Measurements from ENCODE around the gene HBE1. TPM values are rescaled to one million over a fixed set of nuclear protein-coding genes. Genes with fewer than 3 reads are reported as not detected.

Gene HBE1
- total and polyA plus RNA-seq, 4 donors, result 2.1 to 14.6 TPM; not detected in 2

- 70 to 75% methylated on average over 7 of the region's 7 CpGs for WGBS, 2 donors
- DNase-seq (no peak), ATAC-seq (ENCODE audit: insufficient read depth, low FRiP score) (no peak)
- no peak overlapping the region for H3K9ac ChIP-seq (ENCODE audit: insufficient read depth in 1 of 2, low read length in 2 of 2)
- no peak for TF ChIP-seq CTCF (IDR thresholded peaks at IDR 0.05; ENCODE audit: control extremely low read depth, extremely low read depth)
- peaks cover 0 to 4% (median 0%) of the 10 kb centered on the region in 3 donors for H3K27me3 ChIP-seq (ENCODE audit: control insufficient read depth in 3 of 3, insufficient read depth in 3 of 3, low read length in 2 of 3)
- H3K27ac ChIP-seq (ENCODE audit: low read depth in 1 of 2, low read length in 1 of 2), result no peak overlapping the region
- H3K4me3 ChIP-seq, result no peak overlapping the region
- no peaks in the 10 kb centered on the region for H3K36me3 ChIP-seq (ENCODE audit: control insufficient read depth in 4 of 4, insufficient read depth in 4 of 4, low read length in 4 of 4)
- no peaks in the 10 kb centered on the region for H3K4me1 ChIP-seq (ENCODE audit: control insufficient read depth in 5 of 5, insufficient read depth in 5 of 5, low read length in 5 of 5)
- H3K9me3 ChIP-seq (ENCODE audit: control insufficient read depth in 4 of 4, insufficient read depth in 3 of 4, low read length in 3 of 4), result no peaks in the 10 kb centered on the region
Measured at GRCh38 chr11:5242933-5243815, 26.6 kb downstream of the HBE1 start.

GRCh38 chr11:5242208-5242607 is 27.5 kb downstream of the HBE1 start:
- Histone ChIP-seq H3K9me3 (ENCODE audit: control insufficient read depth in 4 of 4, insufficient read depth in 3 of 4, low read length in 3 of 4) (no peaks in the 10 kb centered on the region), H3K4me3 (no peak overlapping the region), H3K4me1 (ENCODE audit: control insufficient read depth in 5 of 5, insufficient read depth in 5 of 5, low read length in 5 of 5) (no peaks in the 10 kb centered on the region), H3K9ac (ENCODE audit: insufficient read depth in 1 of 2, low read length in 2 of 2) (no peak overlapping the region), H3K36me3 (ENCODE audit: control insufficient read depth in 4 of 4, insufficient read depth in 4 of 4, low read length in 4 of 4) (no peaks in the 10 kb centered on the region), H3K27ac (ENCODE audit: low read depth in 1 of 2, low read length in 1 of 2) (no peak overlapping the region), H3K27me3 (ENCODE audit: control insufficient read depth in 3 of 3, insufficient read depth in 3 of 3, low read length in 2 of 3) (peaks cover 0 to 4% (median 0%) of the 10 kb centered on the region in 3 donors)
- ATAC-seq (ENCODE audit: insufficient read depth, low FRiP score) (no peak), DNase-seq (no peak)
- 68 to 80% methylated on average over 2 of the region's 2 CpGs for WGBS, 2 donors
- TF ChIP-seq CTCF (IDR thresholded peaks at IDR 0.05; ENCODE audit: control extremely low read depth, extremely low read depth), result no peak

DNA sequence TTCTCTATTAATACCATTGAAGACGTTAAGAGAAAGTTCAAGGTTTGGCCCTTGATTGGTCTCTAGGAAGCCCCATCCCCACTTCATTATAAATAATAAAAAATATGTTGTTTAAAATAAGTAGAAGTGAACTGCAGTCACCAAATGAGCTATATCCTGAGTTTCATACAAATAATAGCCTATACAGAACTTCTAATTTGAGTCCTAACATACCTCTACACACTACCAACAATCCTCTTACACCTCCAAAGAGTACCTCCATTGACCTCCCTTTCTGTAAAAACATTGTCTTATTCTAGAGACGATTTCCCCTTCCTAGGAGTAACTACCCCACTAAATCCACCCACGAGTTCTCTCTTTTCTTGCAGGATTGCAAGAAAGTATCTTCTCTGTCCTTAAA is 28.3 kb downstream of the HBE1 start:
- no peak for TF ChIP-seq CTCF (IDR thresholded peaks at IDR 0.05; ENCODE audit: control extremely low read depth, extremely low read depth)
- Histone ChIP-seq H3K9ac (ENCODE audit: insufficient read depth in 1 of 2, low read length in 2 of 2) (no peak overlapping the region), H3K4me1 (ENCODE audit: control insufficient read depth in 5 of 5, insufficient read depth in 5 of 5, low read length in 5 of 5) (no peaks in the 10 kb centered on the region), H3K9me3 (ENCODE audit: control insufficient read depth in 4 of 4, insufficient read depth in 3 of 4, low read length in 3 of 4) (no peaks in the 10 kb centered on the region), H3K27ac (ENCODE audit: low read depth in 1 of 2, low read length in 1 of 2) (no peak overlapping the region), H3K27me3 (ENCODE audit: control insufficient read depth in 3 of 3, insufficient read depth in 3 of 3, low read length in 2 of 3) (peaks cover 0 to 4% (median 0%) of the 10 kb centered on the region in 3 donors), H3K4me3 (no peak overlapping the region), H3K36me3 (ENCODE audit: control insufficient read depth in 4 of 4, insufficient read depth in 4 of 4, low read length in 4 of 4) (no peaks in the 10 kb centered on the region)
- WGBS, 2 donors, result 63 to 65% methylated on average over 3 of the region's 3 CpGs
- ATAC-seq (ENCODE audit: insufficient read depth, low FRiP score), result no peak
- no peak for DNase-seq

Data from lung (tissue), 12 donors.